Stimulated activated CD4-positive, alpha-beta T cell treated with anti-CD3 and anti-CD28 coated beads, TNF-alpha, amount 100 ng/mL, for 4 hours (primary cell): ENCODE results near the gene FGA.

ENCODE experiments used
- DNase-seq, 3 experiments: peaks; one replicate each; pipeline ENCODE4 v3.0.0-alpha.2; 2020; ENCODE audit warnings: low read depth in 3 of 3

The FGA gene

GRCh38 chr4:154542271-154542879 is 48.2 kb downstream of the FGA start:
- DNase-seq = no peak
